Astrocyte (in vitro differentiated cells and primary cell): ENCODE results near the gene RPL4. TPM values are rescaled to one million over a fixed set of nuclear protein-coding genes. Genes with fewer than 3 reads are reported as not detected.

ENCODE experiments used
- DNase-seq: peaks from one replicate; pipeline ENCODE4 v3.0.0-alpha.2; 2010; ENCODE audit warnings: low read depth
- FAIRE-seq: peaks from 2 replicates; lab custom pipeline; 2011; peaks lifted over from hg19 to GRCh38; lab: Jason Lieb, UNC
- H2AFZ ChIP-seq: 2 replicates; pipeline ENCODE4 v1.6.0; 2012; ENCODE audit warnings: low read depth, low read length, inconsistent platforms
- H3K27ac ChIP-seq: 2 replicates; pipeline ENCODE4 v1.5.1; 2011; ENCODE audit warnings: low read depth, low read length, inconsistent platforms
- H3K27me3 ChIP-seq: 2 replicates; pipeline ENCODE4 v1.6.0; 2011; ENCODE audit warnings: low read length, inconsistent platforms; ENCODE audit not compliant: insufficient read depth
- H3K36me3 ChIP-seq: 2 replicates; pipeline ENCODE4 v1.5.1; 2011; ENCODE audit warnings: low read length, inconsistent platforms; ENCODE audit not compliant: insufficient read depth
- H3K4me1 ChIP-seq: 2 replicates; pipeline ENCODE4 v1.5.1; 2011; ENCODE audit warnings: low read length, inconsistent platforms; ENCODE audit not compliant: insufficient read depth
- H3K4me2 ChIP-seq: 2 replicates; pipeline ENCODE4 v1.6.0; 2012; ENCODE audit warnings: low read length, inconsistent platforms
- H3K4me3 ChIP-seq: 2 replicates; pipeline ENCODE4 v1.5.1; 2011; ENCODE audit warnings: low read depth, mild to moderate bottlenecking, low read length, inconsistent platforms; ENCODE audit not compliant: insufficient read depth
- H3K79me2 ChIP-seq: 2 replicates; pipeline ENCODE4 v1.6.0; 2012; ENCODE audit warnings: mild to moderate bottlenecking, low read length, inconsistent platforms; ENCODE audit not compliant: insufficient read depth
- H3K9ac ChIP-seq: 2 replicates; pipeline ENCODE4 v1.6.0; 2012; ENCODE audit warnings: mild to moderate bottlenecking, low read length, inconsistent platforms
- H3K9me3 ChIP-seq: 2 replicates; pipeline ENCODE4 v1.5.1; 2012; ENCODE audit warnings: low read depth, mild to moderate bottlenecking, low read length, inconsistent platforms; ENCODE audit not compliant: insufficient read depth
- H4K20me1 ChIP-seq: 2 replicates; pipeline ENCODE4 v1.6.0; 2012; ENCODE audit warnings: low read length, inconsistent platforms; ENCODE audit not compliant: insufficient read depth
- H3K27ac Mint-ChIP-seq: one replicate; pipeline ENCODE4 v1.8.0; 2021; ENCODE audit warnings: mild to moderate bottlenecking, mixed read lengths; ENCODE audit not compliant: unreplicated experiment
- H3K27me3 Mint-ChIP-seq: one replicate; pipeline ENCODE4 v1.8.0; 2021; ENCODE audit warnings: low read depth, mixed read lengths; ENCODE audit not compliant: unreplicated experiment
- H3K36me3 Mint-ChIP-seq: one replicate; pipeline ENCODE4 v1.8.0; 2021; ENCODE audit warnings: low read depth, mixed read lengths; ENCODE audit not compliant: unreplicated experiment
- H3K4me1 Mint-ChIP-seq: one replicate; pipeline ENCODE4 v1.8.0; 2021; ENCODE audit warnings: low read depth, mixed read lengths; ENCODE audit not compliant: unreplicated experiment
- H3K4me3 Mint-ChIP-seq: one replicate; pipeline ENCODE4 v1.8.0; 2021; ENCODE audit warnings: mild to moderate bottlenecking, moderate library complexity, mixed read lengths; ENCODE audit not compliant: unreplicated experiment
- H3K9me3 Mint-ChIP-seq: one replicate; pipeline ENCODE4 v1.8.0; 2021; ENCODE audit warnings: mild to moderate bottlenecking, mixed read lengths; ENCODE audit not compliant: unreplicated experiment
- CTCF ChIP-seq: IDR thresholded peaks from 2 replicates; pipeline ENCODE4 v1.5.1; 2011; ENCODE audit warnings: low read depth, mild to moderate bottlenecking, inconsistent platforms, low read length, moderate library complexity; ENCODE audit not compliant: insufficient read depth
- EZH2 ChIP-seq: IDR thresholded peaks from 2 replicates; pipeline ENCODE4 v1.6.1; 2012; ENCODE audit warnings: mild to moderate bottlenecking, low read length, inconsistent platforms; ENCODE audit not compliant: insufficient read depth
- total RNA-seq: library from RNA; stranded (reverse); gene quantifications from 2 replicates; pipeline ENCODE4 v1.2.1, GENCODE V29; 2021

Gene RPL4
- total RNA-seq, 1 donor from 2014 or later, result 2,248 TPM

DNA sequence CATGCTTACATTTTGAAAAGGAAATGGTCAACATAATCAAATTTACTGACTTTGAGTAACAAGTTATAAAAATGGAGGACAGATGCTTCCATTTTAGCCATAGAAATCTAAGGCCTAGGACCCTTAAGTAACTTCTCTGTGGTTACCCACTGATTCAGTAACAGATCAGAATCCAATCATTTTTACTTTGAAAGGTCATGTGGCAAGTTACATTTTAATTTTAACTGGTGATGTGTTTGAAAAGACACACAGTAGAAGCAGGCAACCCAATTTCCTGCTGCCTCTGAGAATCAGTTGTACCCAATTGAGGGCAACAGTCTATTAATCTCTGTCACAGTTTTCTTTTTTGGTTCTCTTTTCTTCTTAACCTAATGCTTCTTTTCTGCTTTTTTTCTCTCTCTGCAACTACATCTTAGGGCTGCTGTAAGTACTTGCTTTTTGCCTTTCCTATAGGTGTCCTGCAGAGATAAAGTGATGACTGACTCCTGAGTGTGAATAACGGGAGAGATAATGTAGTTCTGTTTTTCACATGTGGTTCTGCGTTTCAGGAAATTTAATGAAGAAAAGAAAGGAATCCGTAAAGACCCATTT, 3.7 kb upstream of the RPL4 start:
- no peak overlapping the region for H3K4me2 ChIP-seq
- Mint-ChIP-seq H3K4me1 (peaks cover 2% of the 10 kb centered on the region), H3K36me3 (no peaks in the 10 kb centered on the region), H3K27me3 (no peaks in the 10 kb centered on the region), H3K27ac (no peak overlapping the region), H3K4me3 (no peak overlapping the region), H3K9me3 (no peaks in the 10 kb centered on the region)
- H2AFZ ChIP-seq, result no peak overlapping the region
- H4K20me1 ChIP-seq, result peaks cover 10% of the 10 kb centered on the region
- no peak overlapping the region for H3K4me3 ChIP-seq
- TF ChIP-seq EZH2 (no peak), CTCF (no peak)
- H3K79me2 ChIP-seq, result peaks cover 52% of the 10 kb centered on the region
- DNase-seq (no peak), FAIRE-seq (no peak)
- H3K9ac ChIP-seq, result no peak overlapping the region
- no peaks in the 10 kb centered on the region for H3K27me3 ChIP-seq
- H3K27ac ChIP-seq, result no peak overlapping the region
- H3K36me3 ChIP-seq, result peaks cover 6% of the 10 kb centered on the region
- peaks cover 3% of the 10 kb centered on the region for H3K4me1 ChIP-seq
- no peaks in the 10 kb centered on the region for H3K9me3 ChIP-seq

GRCh38 chr15:66505818-66506217, 1.2 kb upstream of the RPL4 start:
- Histone ChIP-seq H3K79me2 (peaks cover 78% of the 10 kb centered on the region), H2AFZ (peak overlapping the region; percentile 64), H3K27me3 (no peaks in the 10 kb centered on the region), H3K4me2 (peak overlapping the region; percentile 95), H3K27ac (peak overlapping the region; percentile 89), H4K20me1 (peaks cover 35% of the 10 kb centered on the region), H3K4me1 (peaks cover 18% of the 10 kb centered on the region), H3K9me3 (no peaks in the 10 kb centered on the region), H3K36me3 (peaks cover 31% of the 10 kb centered on the region), H3K9ac (peak overlapping the region; percentile 95), H3K4me3 (peak overlapping the region; percentile 97)
- H3K4me1 Mint-ChIP-seq, result peaks cover 14% of the 10 kb centered on the region
- DNase-seq, result no peak
- H3K36me3 Mint-ChIP-seq, result peaks cover 9% of the 10 kb centered on the region
- H3K27ac Mint-ChIP-seq, result peak overlapping the region; percentile 100
- no peaks in the 10 kb centered on the region for H3K27me3 Mint-ChIP-seq
- no peak for FAIRE-seq
- H3K9me3 Mint-ChIP-seq, result no peaks in the 10 kb centered on the region
- TF ChIP-seq CTCF, result no peak
- no peak for TF ChIP-seq EZH2
- H3K4me3 Mint-ChIP-seq, result peak overlapping the region; percentile 97

DNA sequence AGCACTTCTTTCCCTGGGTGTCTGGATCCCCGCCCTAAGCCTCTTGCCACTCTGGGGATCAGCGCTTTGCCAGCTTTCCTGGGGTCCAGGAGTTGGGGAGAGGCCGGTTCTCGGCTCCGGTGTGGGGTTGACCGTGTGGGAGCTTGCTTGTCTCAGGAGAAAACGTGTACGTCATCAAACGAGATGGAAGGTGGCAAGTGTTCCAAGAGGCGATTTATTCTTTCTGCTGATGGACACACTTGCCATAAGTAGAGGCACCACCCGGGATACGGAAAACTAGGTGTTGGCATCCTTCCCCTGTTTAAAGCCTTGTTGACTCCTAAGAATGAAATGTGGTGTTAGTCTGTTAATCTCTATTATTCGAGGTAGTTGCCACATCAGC, 766 bp upstream of the RPL4 start:
- peak overlapping the region; percentile 97 for H3K4me3 Mint-ChIP-seq
- peak overlapping the region; percentile 95 for H3K4me2 ChIP-seq
- peak overlapping the region; percentile 95 for H3K9ac ChIP-seq
- peaks cover 18% of the 10 kb centered on the region for H3K4me1 ChIP-seq
- no peaks in the 10 kb centered on the region for H3K9me3 ChIP-seq
- H3K27me3 Mint-ChIP-seq, result no peaks in the 10 kb centered on the region
- FAIRE-seq (no peak), DNase-seq (peak; percentile 55)
- no peaks in the 10 kb centered on the region for H3K27me3 ChIP-seq
- peak overlapping the region; percentile 89 for H3K27ac ChIP-seq
- peaks cover 10% of the 10 kb centered on the region for H3K36me3 Mint-ChIP-seq
- no peak for TF ChIP-seq CTCF
- TF ChIP-seq EZH2, result no peak
- peaks cover 18% of the 10 kb centered on the region for H3K4me1 Mint-ChIP-seq
- peaks cover 39% of the 10 kb centered on the region for H4K20me1 ChIP-seq
- no peaks in the 10 kb centered on the region for H3K9me3 Mint-ChIP-seq
- H2AFZ ChIP-seq, result peak overlapping the region; percentile 64
- peak overlapping the region; percentile 100 for H3K27ac Mint-ChIP-seq
- peak overlapping the region; percentile 97 for H3K4me3 ChIP-seq
- H3K79me2 ChIP-seq, result peaks cover 82% of the 10 kb centered on the region
- H3K36me3 ChIP-seq, result peaks cover 32% of the 10 kb centered on the region
